ENCODE results near the gene COPS9. TPM values are rescaled to one million over a fixed set of nuclear protein-coding genes. Genes with fewer than 3 reads are reported as not detected.

COPS9 gene
- total RNA-seq, 1 donor from 2014 or later = 118 TPM

- no peak for DNase-seq (ENCODE audit: low spot score)
These were observed 14.4 kb downstream of the COPS9 start for GRCh38 chr2:240121675-240122074.

GRCh38 chr2:240121190-240121589, 14.9 kb downstream of the COPS9 start:
- no peak for DNase-seq (ENCODE audit: low spot score)

DNA sequence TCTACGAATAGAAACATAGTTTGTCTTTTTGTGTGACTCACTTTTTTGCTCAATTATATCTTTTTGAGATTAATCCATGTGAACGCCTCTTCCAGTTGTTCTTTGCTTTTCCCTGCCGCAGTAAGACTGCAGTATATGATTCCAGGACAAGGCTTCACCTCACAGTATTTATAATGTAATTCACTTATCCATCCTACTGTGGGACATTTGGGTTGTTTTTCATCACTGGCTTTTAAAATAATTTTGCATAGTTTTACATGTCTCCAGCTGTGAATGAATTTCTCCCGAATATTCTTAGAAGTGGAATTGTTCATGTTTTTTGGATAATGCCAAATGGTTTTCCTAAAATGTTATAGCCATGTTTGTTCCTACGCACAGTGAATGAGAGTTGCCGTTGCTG, 21.9 kb downstream of the COPS9 start:
- no peak for DNase-seq (ENCODE audit: low spot score)

- DNase-seq (ENCODE audit: low spot score) = no peak
These were observed 23.0 kb downstream of the COPS9 start for GRCh38 chr2:240112914-240113690.

GRCh38 chr2:240111253-240111652, 24.9 kb downstream of the COPS9 start:
- no peak for DNase-seq (ENCODE audit: low spot score)

- no peak for DNase-seq (ENCODE audit: low spot score)
These were observed 26.7 kb downstream of the COPS9 start for GRCh38 chr2:240109386-240109785.

DNA sequence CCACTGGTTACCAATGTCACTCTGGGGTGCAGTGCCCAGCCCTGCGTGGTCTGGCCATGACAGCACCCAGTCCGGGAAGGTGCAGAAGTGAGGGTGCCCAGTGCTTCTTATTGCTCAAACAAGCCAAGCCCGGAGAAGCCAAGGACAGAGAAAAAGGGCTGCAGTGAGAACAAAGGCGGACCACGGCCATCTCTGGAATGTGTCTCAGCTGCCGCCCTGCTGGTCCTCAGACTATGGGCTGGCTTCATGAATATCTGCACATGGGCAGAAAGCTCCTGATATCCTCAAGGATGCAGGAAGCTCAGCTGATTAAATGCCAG, 28.7 kb downstream of the COPS9 start:
- no peak for DNase-seq (ENCODE audit: low spot score)

GRCh38 chr2:240106765-240107476, 29.2 kb downstream of the COPS9 start:
- no peak for DNase-seq (ENCODE audit: low spot score)

GRCh38 chr2:240105982-240106381, 30.1 kb downstream of the COPS9 start:
- peak; percentile 89 for DNase-seq (ENCODE audit: low spot score)

GRCh38 chr2:240103136-240103535, 33.0 kb downstream of the COPS9 start:
- no peak for DNase-seq (ENCODE audit: low spot score)

- DNase-seq (ENCODE audit: low spot score) = no peak
These were observed 37.8 kb downstream of the COPS9 start for GRCh38 chr2:240098349-240098748.

GRCh38 chr2:240095556-240096523, 40.3 kb downstream of the COPS9 start:
- DNase-seq (ENCODE audit: low spot score) = no peak

DNA sequence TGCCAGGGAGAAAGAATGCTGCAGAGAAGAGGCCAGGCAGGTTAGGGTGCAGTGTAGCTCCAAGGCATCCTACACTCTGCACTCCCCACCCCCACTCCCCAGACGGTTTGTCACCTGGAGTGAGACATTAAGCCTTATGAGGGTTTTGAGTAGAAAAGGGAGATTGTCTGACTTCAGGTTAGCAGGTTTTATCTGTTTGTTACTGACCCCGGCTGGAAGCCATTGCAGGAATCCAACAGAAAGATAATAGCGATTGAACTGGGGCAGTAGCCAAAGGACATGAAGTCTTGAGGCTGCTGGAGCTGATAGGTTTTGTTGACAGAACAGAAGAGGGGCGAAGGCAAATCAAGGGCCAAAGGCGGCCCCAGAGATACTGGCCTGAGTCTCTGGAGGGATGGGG, 46.8 kb downstream of the COPS9 start:
- DNase-seq (ENCODE audit: low spot score) = no peak

DNA sequence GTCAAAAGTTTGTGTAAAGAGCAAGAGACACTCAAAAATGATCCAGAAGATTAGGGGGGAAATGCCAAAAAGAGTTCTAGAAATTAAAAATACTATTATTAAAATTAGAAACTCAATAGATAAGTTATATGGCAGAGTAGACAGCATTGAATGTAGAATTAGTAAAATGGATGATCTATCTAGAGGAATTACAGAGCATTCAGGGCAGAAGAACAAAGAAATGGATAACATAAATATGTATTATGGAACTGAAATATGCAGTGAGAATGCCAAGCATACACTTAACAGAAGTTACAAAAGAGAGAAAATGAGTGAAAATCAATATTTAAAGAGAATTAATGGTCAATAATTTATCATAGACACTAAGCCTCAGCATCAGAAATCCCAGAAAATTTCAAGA, 49.5 kb downstream of the COPS9 start:
- DNase-seq (ENCODE audit: low spot score) = no peak

Other genes with a start within 250 kb of the COPS9 start
- 96.8 TPM for gene NDUFA10, start 111.0 kb downstream of the COPS9 start, total RNA-seq
- gene OR6B2, start 105.9 kb downstream of the COPS9 start, total RNA-seq = not detected
- gene OR6B3, start 82.8 kb downstream of the COPS9 start, total RNA-seq = not detected
- not detected for gene OTOS, start 4.4 kb upstream of the COPS9 start, total RNA-seq

Measured in mesenteric fat pad (tissue), 1 donor.